Uterus (tissue), 4 donors: Measurements from ENCODE around the gene RUVBL2. TPM values are rescaled to one million over a fixed set of nuclear protein-coding genes. Genes with fewer than 3 reads are reported as not detected.
A peak's percentile ranks its signal among the peaks of the same experiment; 100 is the strongest.

Experiments used
- DNase-seq, 2 donors: peaks; one replicate each; pipeline ENCODE4 v3.0.0-alpha.2; 2019 to 2020
- H3K27ac ChIP-seq, 2 donors: fragments of 200-600 bp; sonication (generic); 1 replicate in 1 of 2; 2 replicates in 1 of 2; pipeline ENCODE4 v1.5.1; 2016 to 2018
- H3K27me3 ChIP-seq, 2 donors: fragments of 200-600 bp; sonication (generic); one replicate each; pipeline ENCODE4 v1.5.1; 2018 to 2019; ENCODE audit warnings: control low read depth in 1 of 2
- H3K36me3 ChIP-seq, 2 donors: fragments of 200-600 bp; sonication (generic); one replicate each; pipeline ENCODE4 v1.5.1; 2019; ENCODE audit warnings: control low read depth in 1 of 2
- H3K4me1 ChIP-seq, 2 donors: fragments of 200-600 bp; sonication (generic); one replicate each; pipeline ENCODE4 v1.5.1; 2018 to 2019; ENCODE audit warnings: control low read depth in 1 of 2
- H3K4me3 ChIP-seq, 2 donors: fragments of 200-600 bp; sonication (generic); 1 replicate in 1 of 2; 2 replicates in 1 of 2; pipeline ENCODE4 v1.5.1; 2018 to 2019; ENCODE audit warnings: mild to moderate bottlenecking in 1 of 2
- H3K9me3 ChIP-seq, 2 donors: fragments of 200-600 bp; sonication (generic); one replicate each; pipeline ENCODE4 v1.5.1; 2019; ENCODE audit warnings: control low read depth in 1 of 2
- POLR2A ChIP-seq, 2 donors: fragments of 450-650 bp; IDR thresholded peaks; one replicate each; pipeline ENCODE4 v1.6.1; 2016; ENCODE audit warnings: antibody characterized with exemption in 2 of 2, mild to moderate bottlenecking in 1 of 2, moderate library complexity in 1 of 2
- intact Hi-C: fragments of 100-400 bp; cut with DNase I; formaldehyde crosslinking; loops from one replicate; pipeline ENCODE4 v1.15.1; 2023; ENCODE audit warnings: low total_unique reads
- total RNA-seq, 4 donors: library from RNA; depleted of rRNA in 3 of 4; stranded (reverse); fragments of >200 nt in 3 of 4; gene quantifications; one replicate each; pipeline versions ENCODE4 v1.1.0 to v1.2.4, GENCODE V29; 2014 to 2023
- TF ChIP-seq, protein P1 (sequence below), 4 experiments: fragments of 200-600 bp in 2 of 4; fragments of 450-650 bp in 2 of 4; sonication (generic) in 2 of 4; IDR thresholded peaks; one replicate each; pipeline ENCODE4 v1.5.1; 2016 to 2019; ENCODE audit warnings: antibody characterized with exemption in 4 of 4, mild to moderate bottlenecking in 2 of 4, moderate library complexity in 1 of 4
- donor health status: DM: yes; HTN: yes; CAD: no.

The RUVBL2 gene
- total RNA-seq, 4 donors from 2014 or later = 51.9 to 109 (median 77.7) TPM

DNA sequence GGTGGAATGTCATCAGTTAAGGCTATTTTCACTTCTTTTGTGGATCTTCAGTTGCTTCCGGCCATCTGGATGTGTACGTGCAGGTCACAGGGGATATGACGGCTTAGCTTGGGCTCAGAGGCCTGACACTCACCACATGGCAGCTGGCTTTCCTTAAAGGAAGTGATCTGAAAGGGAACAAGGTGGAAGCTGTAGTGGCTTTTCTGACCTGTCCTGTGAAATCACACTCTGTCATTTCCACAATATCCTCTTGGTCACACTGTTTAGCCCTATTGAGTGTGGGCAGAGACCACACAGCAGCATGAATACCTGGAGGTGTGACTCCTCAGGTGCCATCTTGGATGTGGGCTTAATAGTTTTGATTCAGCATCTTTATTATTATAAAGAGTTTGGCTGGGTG, 43.5 kb upstream of the RUVBL2 start:
- Histone ChIP-seq H3K4me3 (no peak overlapping the region), H3K36me3 (no peaks in the 10 kb centered on the region), H3K27ac (no peak overlapping the region), H3K9me3 (no peaks in the 10 kb centered on the region), H3K4me1 (peaks cover 0 to 1% of the 10 kb centered on the region in 2 donors), H3K27me3 (no peaks in the 10 kb centered on the region)
- TF ChIP-seq POLR2A (IDR thresholded peaks at IDR 0.05) = no peak
- TF ChIP-seq, protein P1, sequence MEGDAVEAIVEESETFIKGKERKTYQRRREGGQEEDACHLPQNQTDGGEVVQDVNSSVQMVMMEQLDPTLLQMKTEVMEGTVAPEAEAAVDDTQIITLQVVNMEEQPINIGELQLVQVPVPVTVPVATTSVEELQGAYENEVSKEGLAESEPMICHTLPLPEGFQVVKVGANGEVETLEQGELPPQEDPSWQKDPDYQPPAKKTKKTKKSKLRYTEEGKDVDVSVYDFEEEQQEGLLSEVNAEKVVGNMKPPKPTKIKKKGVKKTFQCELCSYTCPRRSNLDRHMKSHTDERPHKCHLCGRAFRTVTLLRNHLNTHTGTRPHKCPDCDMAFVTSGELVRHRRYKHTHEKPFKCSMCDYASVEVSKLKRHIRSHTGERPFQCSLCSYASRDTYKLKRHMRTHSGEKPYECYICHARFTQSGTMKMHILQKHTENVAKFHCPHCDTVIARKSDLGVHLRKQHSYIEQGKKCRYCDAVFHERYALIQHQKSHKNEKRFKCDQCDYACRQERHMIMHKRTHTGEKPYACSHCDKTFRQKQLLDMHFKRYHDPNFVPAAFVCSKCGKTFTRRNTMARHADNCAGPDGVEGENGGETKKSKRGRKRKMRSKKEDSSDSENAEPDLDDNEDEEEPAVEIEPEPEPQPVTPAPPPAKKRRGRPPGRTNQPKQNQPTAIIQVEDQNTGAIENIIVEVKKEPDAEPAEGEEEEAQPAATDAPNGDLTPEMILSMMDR (IDR thresholded peaks at IDR 0.05) = no peak
- intact Hi-C loops = loop anchor here (10.0 kb wide), 1 partner anchor 305 kb away; the partner anchor contains the start of gene CA11
- DNase-seq = no peak

DNA sequence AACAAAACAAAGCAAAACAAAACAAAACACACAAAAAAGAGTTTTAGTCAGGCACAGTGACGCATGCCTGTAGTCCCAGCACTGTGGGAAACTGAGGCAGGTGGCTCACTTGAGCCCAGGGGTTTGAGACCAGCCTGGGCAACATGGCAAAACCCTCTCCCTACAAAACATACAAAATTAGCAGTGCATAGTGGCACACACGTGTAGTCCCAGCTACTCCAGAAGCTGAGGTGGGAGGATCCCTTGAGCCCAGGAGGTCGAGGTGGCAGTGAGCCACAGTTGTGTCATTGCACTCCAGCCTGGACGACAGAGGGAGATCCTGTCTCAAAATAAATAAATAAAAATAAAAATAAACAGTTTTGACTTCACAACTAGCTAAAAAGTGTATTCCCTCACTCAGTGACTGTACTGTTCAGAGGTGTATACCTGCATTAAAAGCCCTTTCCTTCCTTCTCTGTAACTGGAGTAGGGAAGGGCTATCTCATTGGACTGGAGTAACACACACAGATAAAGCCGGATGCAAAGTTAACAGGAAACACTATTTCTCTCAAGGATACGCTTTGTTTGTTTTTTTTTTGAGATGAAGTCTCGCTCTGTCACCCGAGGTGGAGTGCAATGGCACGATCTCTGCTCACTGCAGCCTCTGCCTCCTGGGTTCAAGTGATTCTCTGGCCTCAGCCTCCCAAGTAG, 42.7 kb upstream of the RUVBL2 start:
- intact Hi-C loops = loop anchor here (10.0 kb wide), 1 partner anchor 306 kb away; the partner anchor contains the start of gene CA11
- Histone ChIP-seq H3K27ac (no peak overlapping the region), H3K4me1 (peaks cover 0 to 4% of the 10 kb centered on the region in 2 donors), H3K36me3 (no peaks in the 10 kb centered on the region), H3K27me3 (no peaks in the 10 kb centered on the region), H3K4me3 (no peak overlapping the region), H3K9me3 (no peaks in the 10 kb centered on the region)
- TF ChIP-seq, protein P1 (IDR thresholded peaks at IDR 0.05) = no peak
- TF ChIP-seq POLR2A (IDR thresholded peaks at IDR 0.05) = no peak
- no peak for DNase-seq

DNA sequence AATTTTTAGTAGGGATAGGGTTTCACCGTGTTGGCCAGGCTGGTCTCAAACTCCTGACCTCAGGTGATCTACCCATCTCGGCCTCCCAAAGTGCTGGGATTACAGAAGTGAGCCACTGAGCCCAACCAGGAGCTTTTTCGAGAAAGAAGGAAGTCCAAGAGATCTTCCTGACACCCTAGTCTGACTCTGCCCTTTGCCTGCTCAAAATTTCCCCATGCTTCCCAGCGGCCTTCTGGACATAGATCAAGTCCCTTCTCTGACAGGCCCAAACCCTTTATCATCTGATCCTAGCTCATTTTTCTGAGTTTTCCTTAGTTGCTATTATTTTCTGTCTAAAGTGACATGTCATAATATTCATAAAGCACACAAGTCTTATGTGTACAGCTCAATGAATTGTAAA, 40.5 kb upstream of the RUVBL2 start:
- Histone ChIP-seq H3K9me3 (no peaks in the 10 kb centered on the region), H3K27ac (no peak overlapping the region), H3K27me3 (no peaks in the 10 kb centered on the region), H3K4me1 (peaks cover 0 to 4% of the 10 kb centered on the region in 2 donors), H3K4me3 (no peak overlapping the region), H3K36me3 (no peaks in the 10 kb centered on the region)
- no peak for DNase-seq
- TF ChIP-seq, protein P1 (IDR thresholded peaks at IDR 0.05) = no peak
- no peak for TF ChIP-seq POLR2A (IDR thresholded peaks at IDR 0.05)
- intact Hi-C loops = loop anchor here (10.0 kb wide), 1 partner anchor 308 kb away; the partner anchor contains the start of gene CA11

DNA sequence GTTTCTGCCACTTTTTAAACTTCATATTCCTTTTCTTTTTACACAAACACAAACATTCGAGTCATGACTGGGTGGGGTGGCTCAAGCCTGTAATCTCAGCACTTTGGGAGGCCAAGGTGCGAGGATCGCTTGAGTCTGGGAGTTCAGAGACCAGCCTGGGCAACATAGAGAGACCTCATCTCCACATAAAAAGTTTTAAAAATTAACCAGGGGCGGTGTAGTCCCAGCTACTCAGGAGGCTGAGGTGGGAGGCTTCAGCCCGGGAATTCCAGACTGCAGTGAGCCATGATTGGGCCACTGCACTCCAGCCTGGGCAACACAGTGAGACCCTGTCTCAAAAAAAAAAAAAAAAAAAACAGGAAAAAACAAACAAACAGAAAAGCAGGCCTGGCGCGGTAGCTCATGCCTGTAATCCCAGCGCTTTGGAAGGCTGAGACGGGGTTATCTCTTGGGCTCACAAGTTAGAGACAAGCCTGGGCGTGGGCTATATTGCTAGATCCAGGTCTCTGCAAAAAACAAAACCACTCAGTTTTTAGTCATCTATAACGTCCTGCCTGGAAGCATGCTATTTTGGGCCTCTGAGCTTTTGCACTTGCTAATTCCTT, 39.6 kb upstream of the RUVBL2 start:
- Histone ChIP-seq H3K4me3 (peak overlapping the region; percentile 63), H3K9me3 (no peaks in the 10 kb centered on the region), H3K27ac (peak overlapping the region; percentile 76 to 83), H3K27me3 (no peaks in the 10 kb centered on the region), H3K4me1 (peaks cover 0 to 4% of the 10 kb centered on the region in 2 donors), H3K36me3 (no peaks in the 10 kb centered on the region)
- intact Hi-C loops = loop anchor here (10.0 kb wide), 1 partner anchor 309 kb away; the partner anchor contains the start of gene CA11
- TF ChIP-seq, protein P1 (IDR thresholded peaks at IDR 0.05) = no peak
- TF ChIP-seq POLR2A (IDR thresholded peaks at IDR 0.05) = no peak
- peak in 1 of 2 donors; percentile 30 for DNase-seq
